IMR-90 (cell line): ENCODE measurements around the gene CDKN1C. TPM values are rescaled to one million over a fixed set of nuclear protein-coding genes. Genes with fewer than 3 reads are reported as not detected.

Experiments used
- ATAC-seq: fragments of 200-7000 bp; cut with Tn5 transposase; 2 replicates; pipeline ENCODE4 v1.9.1; 2020; ENCODE audit warnings: low read depth, mild to moderate bottlenecking, moderate library complexity
- BruUV-seq: library from RNA; stranded (reverse); fragments of 400-500 nt; replicated peaks from 2 replicates; lab custom pipeline; 2021; lab: Mats Ljungman, UMichigan
- CTCF ChIA-PET: fragments of 300-600 bp; formaldehyde crosslinking; extraction: SDS; loops from one replicate; lab custom pipeline; 2021; ENCODE audit warnings: antibody characterized with exemption; lab: Yijun Ruan, JAX
- POLR2A ChIA-PET: fragments of 300-600 bp; sonication (Branson Sonifier 250); formaldehyde crosslinking; loops from one replicate; lab custom pipeline; 2022; ENCODE audit warnings: antibody characterized with exemption; ENCODE audit not compliant: unreplicated experiment; lab: Charles Lee
- DNase-seq: peaks from one replicate; pipeline ENCODE4 v3.0.0; 2013
- H2AFZ ChIP-seq: replicated peaks from 2 replicates; pipeline ENCODE3; 2013; ENCODE audit warnings: low read length, mild to moderate bottlenecking; ENCODE audit not compliant: poor library complexity
- H2AK5ac ChIP-seq: 2 replicates; pipeline ENCODE4 v1.6.1; 2013; ENCODE audit warnings: low read depth, low read length, inconsistent platforms
- H2AK9ac ChIP-seq: replicated peaks from 2 replicates; pipeline ENCODE3; 2013; ENCODE audit warnings: mild to moderate bottlenecking, low read depth, low read length, moderate library complexity; ENCODE audit not compliant: poor library complexity
- H2BK120ac ChIP-seq: 2 replicates; pipeline ENCODE4 v1.6.1; 2013; ENCODE audit warnings: low read depth, low read length, inconsistent platforms
- H2BK15ac ChIP-seq: 3 replicates; pipeline ENCODE4 v1.6.1; 2013; ENCODE audit warnings: low read depth, low read length, inconsistent platforms
- H2BK20ac ChIP-seq: 2 replicates; pipeline ENCODE4 v1.6.1; 2013; ENCODE audit warnings: low read depth, mild to moderate bottlenecking, inconsistent platforms, low read length, moderate library complexity
- H2BK5ac ChIP-seq: 2 replicates; pipeline ENCODE4 v1.6.1; 2013; ENCODE audit warnings: mild to moderate bottlenecking, low read depth, low read length, inconsistent platforms; ENCODE audit not compliant: poor library complexity, severe bottlenecking
- H3K14ac ChIP-seq: replicated peaks from 2 replicates; pipeline ENCODE4 v1.6.1; 2013; ENCODE audit warnings: low read depth, low read length, inconsistent platforms
- H3K18ac ChIP-seq: 2 replicates; pipeline ENCODE4 v1.6.1; 2013; ENCODE audit warnings: low read depth, low read length, control low read depth
- H3K23ac ChIP-seq: 2 replicates; pipeline ENCODE4 v1.6.1; 2013; ENCODE audit warnings: low read depth, low read length, inconsistent platforms
- H3K27ac ChIP-seq: 2 replicates; pipeline ENCODE4 v1.5.1; 2013; ENCODE audit warnings: mild to moderate bottlenecking, control low read depth, low read length; ENCODE audit not compliant: insufficient read depth
- H3K27me3 ChIP-seq: 2 replicates; pipeline ENCODE4 v1.6.1; 2013; ENCODE audit warnings: low read length; ENCODE audit not compliant: control insufficient read depth, insufficient read depth
- H3K36me3 ChIP-seq: 2 replicates; pipeline ENCODE4 v1.6.1; 2013; ENCODE audit warnings: low read length, mixed read lengths; ENCODE audit not compliant: control insufficient read depth, insufficient read depth
- H3K4ac ChIP-seq: 2 replicates; pipeline ENCODE4 v1.6.1; 2013; ENCODE audit warnings: low read depth, low read length, inconsistent platforms
- H3K4me1 ChIP-seq: 2 replicates; pipeline ENCODE4 v1.6.1; 2013; ENCODE audit warnings: low read length, mixed read lengths; ENCODE audit not compliant: control insufficient read depth, insufficient read depth
- H3K4me2 ChIP-seq: 2 replicates; pipeline ENCODE4 v1.6.1; 2013; ENCODE audit warnings: low read depth, mild to moderate bottlenecking, control low read depth, low read length, moderate library complexity
- H3K4me3 ChIP-seq: 2 replicates; pipeline ENCODE4 v1.5.1; 2013; ENCODE audit warnings: low read depth, mild to moderate bottlenecking, control low read depth, low read length, moderate library complexity; ENCODE audit not compliant: insufficient read depth
- H3K56ac ChIP-seq: 2 replicates; pipeline ENCODE4 v1.6.1; 2013; ENCODE audit warnings: low read length, inconsistent platforms; ENCODE audit not compliant: insufficient read depth; ENCODE audit errors: extremely low read depth
- H3K79me1 ChIP-seq, 2 experiments: 2 replicates each; pipeline ENCODE4 v1.6.1; 2013; ENCODE audit warnings: low read length in 2 of 2, inconsistent platforms in 1 of 2, low read depth in 1 of 2
- H3K9ac ChIP-seq: 2 replicates; pipeline ENCODE4 v1.6.1; 2013; ENCODE audit warnings: low read depth, low read length, control low read depth
- H3K9me1 ChIP-seq: 2 replicates; pipeline ENCODE4 v1.6.1; 2013; ENCODE audit warnings: low read length, inconsistent platforms; ENCODE audit not compliant: insufficient read depth
- H3K9me3 ChIP-seq: 2 replicates; pipeline ENCODE4 v1.6.1; 2013; ENCODE audit warnings: low read length; ENCODE audit not compliant: control insufficient read depth, insufficient read depth
- H4K20me1 ChIP-seq: 2 replicates; pipeline ENCODE4 v1.6.1; 2013; ENCODE audit warnings: low read length, inconsistent platforms; ENCODE audit not compliant: insufficient read depth
- H4K5ac ChIP-seq: 2 replicates; pipeline ENCODE4 v1.6.1; 2013; ENCODE audit warnings: mild to moderate bottlenecking, low read depth, low read length, control low read depth
- H4K8ac ChIP-seq, 2 experiments: 2 replicates each; pipeline ENCODE4 v1.6.1; 2013; ENCODE audit warnings: low read depth in 2 of 2, low read length in 2 of 2, control low read depth in 1 of 2, inconsistent platforms in 1 of 2
- H4K91ac ChIP-seq: 2 replicates; pipeline ENCODE4 v1.6.1; 2013; ENCODE audit warnings: low read depth, low read length, inconsistent platforms; ENCODE audit not compliant: insufficient read depth
- BHLHE40 ChIP-seq: fragments of 150-350 bp; IDR thresholded peaks from 2 replicates; pipeline ENCODE4 v1.6.1; 2016; ENCODE audit warnings: mild to moderate bottlenecking, low read depth, low read length
- CEBPB ChIP-seq: IDR thresholded peaks from 2 replicates; pipeline ENCODE4 v1.6.1; 2012; ENCODE audit warnings: low read depth, low read length, improper control_type of control experiment
- CHD1 ChIP-seq: IDR thresholded peaks from 2 replicates; pipeline ENCODE4 v1.6.1; 2012; ENCODE audit warnings: low read depth, low read length, improper control_type of control experiment
- FOS ChIP-seq: fragments of 150-350 bp; IDR thresholded peaks from 2 replicates; pipeline ENCODE4 v1.6.1; 2016; ENCODE audit warnings: low read depth, low read length
- MAFK ChIP-seq: IDR thresholded peaks from 2 replicates; pipeline ENCODE4 v1.6.1; 2012; ENCODE audit warnings: low read depth, low read length, improper control_type of control experiment
- POLR2A ChIP-seq: IDR thresholded peaks from 2 replicates; pipeline ENCODE4 v1.6.1; 2012; ENCODE audit warnings: mild to moderate bottlenecking, low read depth, low read length
- RAD21 ChIP-seq: IDR thresholded peaks from 2 replicates; pipeline ENCODE4 v1.6.1; 2012; ENCODE audit warnings: low read length, improper control_type of control experiment
- RCOR1 ChIP-seq: IDR thresholded peaks from 2 replicates; pipeline ENCODE4 v1.6.1; 2012; ENCODE audit warnings: mild to moderate bottlenecking, low read length, improper control_type of control experiment; ENCODE audit not compliant: insufficient replicate concordance
- RFX5 ChIP-seq: IDR thresholded peaks from 2 replicates; pipeline ENCODE4 v1.8.0; 2012; ENCODE audit warnings: low read depth, mild to moderate bottlenecking, low read length, moderate library complexity
- SMC3 ChIP-seq: fragments of 150-350 bp; IDR thresholded peaks from 2 replicates; pipeline ENCODE4 v1.6.1; 2016; ENCODE audit warnings: low read depth, mild to moderate bottlenecking, antibody characterized with exemption, low read length, moderate library complexity
- WGBS, 2 experiments: methylation state at CpG; one replicate each; pipeline versions ENCODE4 v1.1.5 to v1.1.7; 2013; ENCODE audit warnings: missing lambda C conversion rate in 2 of 2; ENCODE audit not compliant: insufficient read length in 1 of 2; ENCODE audit errors: extremely low coverage in 2 of 2; 5-methylcytosine and 5-hydroxymethylcytosine counted together
- dilution Hi-C: fragments of 300-500 bp; cut with HindIII; formaldehyde crosslinking; loops from one replicate; pipeline ENCODE4 v1.14.3; 2018; ENCODE audit warnings: low sequenced_read_pairs; ENCODE audit not compliant: unreplicated experiment
- in situ Hi-C: fragments of 300-500 bp; cut with MboI; formaldehyde crosslinking; loops from 3 replicates; pipeline ENCODE4 v1.14.3; 2019; ENCODE audit warnings: low sequenced_read_pairs, inconsistent platforms, mixed read lengths
- intact Hi-C: fragments of 100-400 bp; cut with micrococcal nuclease; formaldehyde crosslinking; loops from 2 replicates; pipeline ENCODE4 v1.10.0; 2022
- polyA plus RNA-seq, 3 experiments: library from polyadenylated mRNA; depleted of rRNA; stranded (reverse); fragments of >200 nt; gene quantifications; 2 replicates each; pipeline ENCODE4 v1.2.3, GENCODE V29; 2012; ENCODE audit warnings: low replicate concordance in 1 of 3
- total RNA-seq: library from RNA; depleted of rRNA; stranded (reverse); fragments of >200 nt; gene quantifications from 2 replicates; pipeline ENCODE4 v1.2.3, GENCODE V29; 2012
- TF ChIP-seq, protein P1 (sequence below): fragments of 150-350 bp; IDR thresholded peaks from 2 replicates; pipeline ENCODE4 v1.6.1; 2016; ENCODE audit warnings: low read depth, mild to moderate bottlenecking, low read length, moderate library complexity, borderline replicate concordance
- TF ChIP-seq, protein P2 (sequence below): conservative IDR thresholded peaks from 2 replicates; pipeline ENCODE4 v1.5.1; 2012; ENCODE audit warnings: mild to moderate bottlenecking, low read depth, low read length, improper control_type of control experiment
- TF ChIP-seq, protein P3 (sequence below): fragments of 150-350 bp; IDR thresholded peaks from 2 replicates; pipeline ENCODE4 v1.6.1; 2017; ENCODE audit warnings: mild to moderate bottlenecking, antibody characterized with exemption, low read length, low read depth

CDKN1C gene
- total and polyA plus RNA-seq, 2 of the 4 experiments (the other 2 are of a cell fraction): 1.6 to 3.0 TPM

DNA sequence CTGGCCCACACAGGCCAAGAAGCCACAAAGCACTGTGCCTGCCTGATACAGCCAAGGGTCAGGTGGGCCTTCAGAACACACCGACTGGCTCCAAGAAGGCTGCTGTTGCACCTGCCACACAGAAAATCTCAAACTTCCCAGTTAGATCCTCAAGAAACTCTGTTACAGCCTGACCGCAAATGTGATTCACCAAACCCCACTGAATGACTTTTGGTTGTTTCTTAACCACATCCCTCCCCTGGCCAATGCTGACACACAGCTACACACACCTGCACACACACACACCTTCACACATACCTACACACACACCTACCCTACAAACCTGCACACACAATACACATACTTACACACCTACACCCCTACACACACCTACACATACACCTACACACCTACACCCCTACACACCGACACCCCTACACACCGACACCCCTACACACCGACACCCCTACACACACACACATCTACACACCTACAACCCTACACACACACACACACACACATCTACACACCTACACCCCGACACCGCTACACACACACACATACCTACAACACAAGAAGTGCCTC is 31.5 kb downstream of the CDKN1C start:
- H3K27ac ChIP-seq: no peak overlapping the region
- 69 to 100% methylated on average over 2 of the region's 7 CpGs for WGBS, 2 experiments
- dilution Hi-C loops: no loop called here
- intact Hi-C loops: no loop called here
- H2BK20ac ChIP-seq: no peak overlapping the region
- H3K9me1 ChIP-seq: no peaks in the 10 kb centered on the region
- no peak overlapping the region for H4K91ac ChIP-seq
- DNase-seq (no peak), ATAC-seq (no peak)
- no peak overlapping the region for H2AFZ ChIP-seq
- no peaks in the 10 kb centered on the region; the same call in 1 of the 2 replicates for H4K20me1 ChIP-seq
- H2AK9ac ChIP-seq: no peak overlapping the region
- H3K9ac ChIP-seq: no peak overlapping the region
- in situ Hi-C loops: no loop called here
- no peak overlapping the region for H4K5ac ChIP-seq
- no peaks in the 10 kb centered on the region for H3K36me3 ChIP-seq
- no peaks in the 10 kb centered on the region for H3K9me3 ChIP-seq
- TF ChIP-seq BHLHE40 (no peak), POLR2A (no peak), RFX5 (no peak), FOS (no peak), SMC3 (no peak), RAD21 (no peak), CEBPB (no peak), RCOR1 (no peak), MAFK (no peak), CHD1 (no peak)
- TF ChIP-seq, protein P1, sequence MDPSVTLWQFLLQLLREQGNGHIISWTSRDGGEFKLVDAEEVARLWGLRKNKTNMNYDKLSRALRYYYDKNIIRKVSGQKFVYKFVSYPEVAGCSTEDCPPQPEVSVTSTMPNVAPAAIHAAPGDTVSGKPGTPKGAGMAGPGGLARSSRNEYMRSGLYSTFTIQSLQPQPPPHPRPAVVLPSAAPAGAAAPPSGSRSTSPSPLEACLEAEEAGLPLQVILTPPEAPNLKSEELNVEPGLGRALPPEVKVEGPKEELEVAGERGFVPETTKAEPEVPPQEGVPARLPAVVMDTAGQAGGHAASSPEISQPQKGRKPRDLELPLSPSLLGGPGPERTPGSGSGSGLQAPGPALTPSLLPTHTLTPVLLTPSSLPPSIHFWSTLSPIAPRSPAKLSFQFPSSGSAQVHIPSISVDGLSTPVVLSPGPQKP: no peak
- TF ChIP-seq, protein P2, sequence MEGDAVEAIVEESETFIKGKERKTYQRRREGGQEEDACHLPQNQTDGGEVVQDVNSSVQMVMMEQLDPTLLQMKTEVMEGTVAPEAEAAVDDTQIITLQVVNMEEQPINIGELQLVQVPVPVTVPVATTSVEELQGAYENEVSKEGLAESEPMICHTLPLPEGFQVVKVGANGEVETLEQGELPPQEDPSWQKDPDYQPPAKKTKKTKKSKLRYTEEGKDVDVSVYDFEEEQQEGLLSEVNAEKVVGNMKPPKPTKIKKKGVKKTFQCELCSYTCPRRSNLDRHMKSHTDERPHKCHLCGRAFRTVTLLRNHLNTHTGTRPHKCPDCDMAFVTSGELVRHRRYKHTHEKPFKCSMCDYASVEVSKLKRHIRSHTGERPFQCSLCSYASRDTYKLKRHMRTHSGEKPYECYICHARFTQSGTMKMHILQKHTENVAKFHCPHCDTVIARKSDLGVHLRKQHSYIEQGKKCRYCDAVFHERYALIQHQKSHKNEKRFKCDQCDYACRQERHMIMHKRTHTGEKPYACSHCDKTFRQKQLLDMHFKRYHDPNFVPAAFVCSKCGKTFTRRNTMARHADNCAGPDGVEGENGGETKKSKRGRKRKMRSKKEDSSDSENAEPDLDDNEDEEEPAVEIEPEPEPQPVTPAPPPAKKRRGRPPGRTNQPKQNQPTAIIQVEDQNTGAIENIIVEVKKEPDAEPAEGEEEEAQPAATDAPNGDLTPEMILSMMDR: no peak
- TF ChIP-seq, protein P3, sequence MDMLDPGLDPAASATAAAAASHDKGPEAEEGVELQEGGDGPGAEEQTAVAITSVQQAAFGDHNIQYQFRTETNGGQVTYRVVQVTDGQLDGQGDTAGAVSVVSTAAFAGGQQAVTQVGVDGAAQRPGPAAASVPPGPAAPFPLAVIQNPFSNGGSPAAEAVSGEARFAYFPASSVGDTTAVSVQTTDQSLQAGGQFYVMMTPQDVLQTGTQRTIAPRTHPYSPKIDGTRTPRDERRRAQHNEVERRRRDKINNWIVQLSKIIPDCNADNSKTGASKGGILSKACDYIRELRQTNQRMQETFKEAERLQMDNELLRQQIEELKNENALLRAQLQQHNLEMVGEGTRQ: no peak
- no peak overlapping the region for H3K23ac ChIP-seq
- H2BK5ac ChIP-seq: peak overlapping the region; percentile 28
- peaks cover 45% of the 10 kb centered on the region for H3K27me3 ChIP-seq
- no peak overlapping the region for H2AK5ac ChIP-seq
- H2BK120ac ChIP-seq: no peak overlapping the region
- H3K4me1 ChIP-seq: no peaks in the 10 kb centered on the region
- POLR2A ChIA-PET: no interaction called here
- BruUV-seq: no TSS peak
- no peak overlapping the region for H2BK15ac ChIP-seq
- H3K56ac ChIP-seq: no peak overlapping the region
- H3K4me2 ChIP-seq: no peak overlapping the region
- no peak overlapping the region for H3K14ac ChIP-seq
- no peak overlapping the region for H3K4ac ChIP-seq
- no peak overlapping the region for H3K18ac ChIP-seq
- no peak overlapping the region for H3K4me3 ChIP-seq
- no peaks in the 10 kb centered on the region for H3K79me1 ChIP-seq
- CTCF ChIA-PET: no interaction called here
- H4K8ac ChIP-seq: no peak overlapping the region
